ENCODE measurements around the gene HOXB7. TPM values are rescaled to one million over a fixed set of nuclear protein-coding genes. Genes with fewer than 3 reads are reported as not detected.

The HOXB7 gene
- total RNA-seq, 1 donor from 2014 or later, result 3.6 TPM

DNA sequence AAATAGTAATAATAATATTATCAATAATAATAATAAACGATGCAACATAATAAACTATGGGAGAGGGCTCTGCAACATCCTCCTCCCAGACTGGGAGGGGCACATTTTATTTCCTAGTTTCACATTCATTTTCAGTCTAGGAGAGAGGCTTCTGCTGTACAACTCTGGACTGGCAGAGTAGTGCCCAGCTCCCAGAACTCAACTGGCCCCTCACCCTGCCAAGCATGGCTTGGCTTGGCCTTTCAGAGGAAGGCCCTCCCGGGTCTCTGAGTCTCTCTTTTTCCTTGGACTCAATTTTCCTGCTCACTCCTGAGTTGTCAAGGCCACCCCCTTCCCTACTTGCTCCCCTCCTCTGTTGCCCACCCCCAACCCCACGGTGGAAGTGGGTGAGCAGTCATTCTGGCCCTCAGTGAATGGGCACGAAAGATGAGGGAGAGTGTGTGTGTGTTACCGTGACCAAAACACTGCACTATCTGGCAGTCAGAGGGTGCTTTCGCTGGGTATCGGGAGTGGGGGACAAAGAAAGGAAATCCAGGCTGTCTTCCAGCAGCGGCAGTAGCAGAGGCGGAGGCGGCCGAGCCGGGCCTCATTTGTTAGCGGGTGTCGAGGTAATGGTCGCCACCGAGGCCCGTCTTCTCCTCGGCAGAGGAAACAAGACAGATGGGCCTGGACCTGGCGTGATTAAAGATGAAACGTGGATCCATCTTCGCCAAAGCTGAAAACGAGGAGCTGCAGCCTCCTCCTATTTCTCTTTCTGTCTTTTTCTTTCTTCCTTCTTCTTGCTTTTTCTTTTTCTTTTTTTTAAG lies 34.9 kb downstream of the HOXB7 start:
- Mint-ChIP-seq H3K27me3 (ENCODE audit: unreplicated experiment) (peaks cover 40% of the 10 kb centered on the region), H3K9me3 (ENCODE audit: unreplicated experiment) (no peaks in the 10 kb centered on the region), H3K4me3 (ENCODE audit: unreplicated experiment) (peak overlapping the region; percentile 80), H3K27ac (ENCODE audit: unreplicated experiment) (no peak overlapping the region), H3K36me3 (ENCODE audit: low read depth, unreplicated experiment) (peaks cover 6% of the 10 kb centered on the region), H3K4me1 (ENCODE audit: unreplicated experiment) (peaks cover 63% of the 10 kb centered on the region)
- DNase-seq (ENCODE audit: low spot score), result no peak
- TF ChIP-seq, protein P1, sequence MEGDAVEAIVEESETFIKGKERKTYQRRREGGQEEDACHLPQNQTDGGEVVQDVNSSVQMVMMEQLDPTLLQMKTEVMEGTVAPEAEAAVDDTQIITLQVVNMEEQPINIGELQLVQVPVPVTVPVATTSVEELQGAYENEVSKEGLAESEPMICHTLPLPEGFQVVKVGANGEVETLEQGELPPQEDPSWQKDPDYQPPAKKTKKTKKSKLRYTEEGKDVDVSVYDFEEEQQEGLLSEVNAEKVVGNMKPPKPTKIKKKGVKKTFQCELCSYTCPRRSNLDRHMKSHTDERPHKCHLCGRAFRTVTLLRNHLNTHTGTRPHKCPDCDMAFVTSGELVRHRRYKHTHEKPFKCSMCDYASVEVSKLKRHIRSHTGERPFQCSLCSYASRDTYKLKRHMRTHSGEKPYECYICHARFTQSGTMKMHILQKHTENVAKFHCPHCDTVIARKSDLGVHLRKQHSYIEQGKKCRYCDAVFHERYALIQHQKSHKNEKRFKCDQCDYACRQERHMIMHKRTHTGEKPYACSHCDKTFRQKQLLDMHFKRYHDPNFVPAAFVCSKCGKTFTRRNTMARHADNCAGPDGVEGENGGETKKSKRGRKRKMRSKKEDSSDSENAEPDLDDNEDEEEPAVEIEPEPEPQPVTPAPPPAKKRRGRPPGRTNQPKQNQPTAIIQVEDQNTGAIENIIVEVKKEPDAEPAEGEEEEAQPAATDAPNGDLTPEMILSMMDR (IDR thresholded peaks at IDR 0.05; ENCODE audit: unreplicated experiment), result no peak

DNA sequence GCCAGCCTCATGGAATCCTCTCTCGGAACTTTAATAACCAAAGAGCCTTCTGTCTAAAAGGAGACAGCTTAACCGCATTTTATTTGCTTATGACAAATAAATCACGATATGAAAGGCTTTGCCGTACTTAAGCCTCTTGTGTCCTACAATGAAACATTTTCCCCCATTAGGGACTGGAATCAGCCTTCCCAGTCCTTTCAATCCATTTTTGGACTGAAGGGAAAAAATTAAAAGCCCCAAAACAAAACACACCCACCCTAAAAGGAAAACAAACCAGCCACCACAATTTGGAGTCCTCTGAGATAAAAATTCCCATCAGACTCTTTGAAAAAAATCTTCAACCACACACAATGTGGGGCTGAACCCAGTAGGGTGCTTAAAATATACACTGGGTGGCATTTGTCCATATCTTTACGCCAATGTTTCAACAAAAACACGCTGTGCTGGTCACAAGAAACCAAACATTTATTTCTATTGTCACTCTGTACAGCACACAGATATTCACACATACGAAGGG lies 35.7 kb downstream of the HOXB7 start:
- TF ChIP-seq, protein P1 (IDR thresholded peaks at IDR 0.05; ENCODE audit: unreplicated experiment), result no peak
- Mint-ChIP-seq H3K4me1 (ENCODE audit: unreplicated experiment) (peaks cover 61% of the 10 kb centered on the region), H3K9me3 (ENCODE audit: unreplicated experiment) (no peaks in the 10 kb centered on the region), H3K27me3 (ENCODE audit: unreplicated experiment) (peaks cover 38% of the 10 kb centered on the region), H3K36me3 (ENCODE audit: low read depth, unreplicated experiment) (peaks cover 6% of the 10 kb centered on the region), H3K27ac (ENCODE audit: unreplicated experiment) (no peak overlapping the region), H3K4me3 (ENCODE audit: unreplicated experiment) (no peak overlapping the region)
- no peak for DNase-seq (ENCODE audit: low spot score)

DNA sequence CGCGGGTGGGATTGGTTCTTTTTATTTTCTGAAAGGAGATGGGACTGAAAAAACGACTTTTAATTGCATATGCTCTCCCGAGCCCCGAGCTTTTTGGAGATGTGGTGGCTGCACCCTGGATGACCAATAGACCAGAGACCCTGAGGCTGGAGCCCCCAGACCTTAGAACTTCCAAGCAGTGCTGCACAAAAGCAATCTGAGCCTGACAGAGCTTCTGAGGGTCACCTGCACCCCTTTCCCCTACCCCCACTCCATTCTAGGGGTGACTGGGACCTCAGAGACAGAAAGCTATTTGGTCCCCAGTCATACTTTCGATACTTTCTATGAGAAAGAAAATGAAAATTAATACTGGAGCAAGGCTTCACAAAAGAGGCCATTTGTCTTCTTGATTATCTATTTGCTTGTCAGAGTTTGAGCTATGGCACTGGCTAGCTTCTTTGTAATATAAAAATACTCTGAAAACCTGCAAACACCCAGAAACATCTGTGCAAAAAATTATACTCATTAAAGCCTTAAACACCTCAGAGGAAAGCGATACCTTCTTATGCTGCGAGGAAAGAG lies 36.2 kb downstream of the HOXB7 start:
- TF ChIP-seq, protein P1 (IDR thresholded peaks at IDR 0.05; ENCODE audit: unreplicated experiment), result no peak
- no peak for DNase-seq (ENCODE audit: low spot score)
- Mint-ChIP-seq H3K27me3 (ENCODE audit: unreplicated experiment) (peaks cover 34% of the 10 kb centered on the region), H3K4me3 (ENCODE audit: unreplicated experiment) (no peak overlapping the region), H3K9me3 (ENCODE audit: unreplicated experiment) (no peaks in the 10 kb centered on the region), H3K4me1 (ENCODE audit: unreplicated experiment) (peaks cover 64% of the 10 kb centered on the region), H3K27ac (ENCODE audit: unreplicated experiment) (no peak overlapping the region), H3K36me3 (ENCODE audit: low read depth, unreplicated experiment) (peaks cover 6% of the 10 kb centered on the region)

DNA sequence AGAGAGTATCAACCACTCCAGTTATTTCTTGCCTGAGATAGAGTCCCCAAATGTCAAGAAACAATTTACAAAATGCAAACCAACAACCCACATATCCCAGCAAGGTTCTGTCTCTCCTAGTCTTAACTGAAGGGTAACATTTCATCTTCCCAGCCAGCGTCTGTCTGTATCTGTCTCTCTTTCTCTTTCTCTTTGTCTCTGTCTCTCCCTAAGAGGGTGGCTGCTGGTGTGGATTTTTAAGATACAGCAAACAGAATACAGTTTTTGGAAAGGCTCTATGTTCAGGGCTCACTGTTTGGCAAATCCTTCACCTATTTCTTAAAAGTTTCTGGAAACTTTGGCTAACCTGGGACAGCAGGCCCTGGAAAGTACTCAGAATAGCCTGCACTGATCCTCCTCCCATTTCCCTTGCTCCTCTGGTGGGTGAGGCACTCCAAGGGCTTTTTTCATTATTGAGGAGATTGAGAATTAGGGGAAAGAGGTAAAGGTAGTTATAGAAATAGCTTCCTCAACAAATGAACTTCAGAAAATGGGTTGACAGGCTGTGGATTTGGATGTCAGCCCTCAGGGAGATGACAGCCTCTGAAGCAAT lies 38.9 kb downstream of the HOXB7 start:
- H3K27ac Mint-ChIP-seq (ENCODE audit: unreplicated experiment), result no peak overlapping the region
- peaks cover 25% of the 10 kb centered on the region for H3K27me3 Mint-ChIP-seq (ENCODE audit: unreplicated experiment)
- H3K9me3 Mint-ChIP-seq (ENCODE audit: unreplicated experiment), result no peaks in the 10 kb centered on the region
- peak overlapping the region; percentile 6 for H3K4me3 Mint-ChIP-seq (ENCODE audit: unreplicated experiment)
- H3K36me3 Mint-ChIP-seq (ENCODE audit: low read depth, unreplicated experiment), result peaks cover 6% of the 10 kb centered on the region
- TF ChIP-seq, protein P1 (IDR thresholded peaks at IDR 0.05; ENCODE audit: unreplicated experiment), result no peak
- H3K4me1 Mint-ChIP-seq (ENCODE audit: unreplicated experiment), result peaks cover 60% of the 10 kb centered on the region
- DNase-seq (ENCODE audit: low spot score), result no peak

Measured in endothelial cell (in vitro differentiated cells).